Peyer's patch (tissue), 4 donors: ENCODE data around the gene IGSF9. TPM values are rescaled to one million over a fixed set of nuclear protein-coding genes. Genes with fewer than 3 reads are reported as not detected.
A peak's percentile ranks its signal among the peaks of the same experiment; 100 is the strongest.

Experiments
- DNase-seq, 3 donors: peaks; one replicate each; pipeline ENCODE4 v3.0.0-alpha.2; 2017 to 2019
- H3K27ac ChIP-seq, 4 donors: fragments of 200-600 bp; sonication (generic); one replicate each; pipeline ENCODE4 v1.5.1; 2016 to 2019
- H3K27me3 ChIP-seq, 2 donors: fragments of 200-600 bp; sonication (generic); one replicate each; pipeline ENCODE4 v1.5.1; 2019
- H3K36me3 ChIP-seq, 3 donors: fragments of 200-600 bp; sonication (generic); one replicate each; pipeline ENCODE4 v1.5.1; 2016 to 2019
- H3K4me1 ChIP-seq, 4 donors: fragments of 200-600 bp; sonication (generic); one replicate each; pipeline ENCODE4 v1.5.1; 2016 to 2019
- H3K4me3 ChIP-seq, 4 donors: fragments of 200-600 bp; sonication (generic); 1 replicate in 3 of 4; 2 replicates in 1 of 4; pipeline ENCODE4 v1.5.1; 2016 to 2019; ENCODE audit warnings: mild to moderate bottlenecking in 1 of 4
- H3K9me3 ChIP-seq, 4 donors: fragments of 200-600 bp; sonication (generic); one replicate each; pipeline ENCODE4 v1.5.1; 2016 to 2019; ENCODE audit warnings: mild to moderate bottlenecking in 1 of 4
- POLR2A ChIP-seq, 2 donors: fragments of 450-650 bp; IDR thresholded peaks; one replicate each; pipeline ENCODE4 v1.5.1; 2017; ENCODE audit warnings: antibody characterized with exemption in 2 of 2, mild to moderate bottlenecking in 2 of 2, moderate library complexity in 2 of 2
- total RNA-seq, 4 donors: library from RNA; depleted of rRNA; stranded (reverse); fragments of >200 nt; gene quantifications; one replicate each; pipeline ENCODE4 v1.1.0, GENCODE V29; 2016
- TF ChIP-seq, protein P1 (sequence below), 6 experiments: fragments of 450-650 bp in 4 of 6; fragments of 200-600 bp in 2 of 6; sonication (generic) in 1 of 6; IDR thresholded peaks; one replicate each; pipeline ENCODE4 v1.5.1; 2017 to 2019; ENCODE audit warnings: antibody characterized with exemption in 6 of 6, mild to moderate bottlenecking in 3 of 6, moderate library complexity in 1 of 6

The IGSF9 gene
- total RNA-seq, 4 donors from 2014 or later: 5.8 to 169 (median 40.6) TPM

DNA sequence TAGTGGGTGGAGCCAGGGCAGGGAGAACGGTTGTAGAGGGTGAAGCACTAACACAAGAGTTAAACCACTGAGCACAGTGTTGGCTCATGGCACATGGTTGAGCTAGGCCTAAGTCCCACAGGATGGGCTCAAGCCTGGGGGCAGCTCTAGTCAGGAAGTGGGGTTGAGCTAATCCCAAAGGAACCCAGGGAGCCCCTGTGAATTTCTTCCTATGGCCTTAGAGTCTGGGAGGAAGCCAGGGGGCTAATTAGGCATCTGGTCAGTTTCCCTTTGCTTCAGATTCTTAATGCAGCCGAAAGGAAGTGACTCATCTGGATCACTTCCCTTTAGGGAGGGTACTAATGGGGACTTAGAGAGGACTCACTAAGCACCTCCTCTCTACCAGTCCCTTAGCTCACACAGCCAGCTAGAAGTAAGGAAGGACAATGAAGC, 55.6 kb downstream of the IGSF9 start:
- Histone ChIP-seq H3K9me3 (no peaks in the 10 kb centered on the region), H3K27me3 (no peaks in the 10 kb centered on the region), H3K4me3 (no peak overlapping the region), H3K4me1 (peaks cover 0 to 10% (median 4%) of the 10 kb centered on the region in 4 donors), H3K27ac (peak overlapping the region; percentile 47 to 62 (median 51)), H3K36me3 (no peaks in the 10 kb centered on the region)
- no peak for TF ChIP-seq POLR2A (IDR thresholded peaks at IDR 0.05)
- TF ChIP-seq, protein P1, sequence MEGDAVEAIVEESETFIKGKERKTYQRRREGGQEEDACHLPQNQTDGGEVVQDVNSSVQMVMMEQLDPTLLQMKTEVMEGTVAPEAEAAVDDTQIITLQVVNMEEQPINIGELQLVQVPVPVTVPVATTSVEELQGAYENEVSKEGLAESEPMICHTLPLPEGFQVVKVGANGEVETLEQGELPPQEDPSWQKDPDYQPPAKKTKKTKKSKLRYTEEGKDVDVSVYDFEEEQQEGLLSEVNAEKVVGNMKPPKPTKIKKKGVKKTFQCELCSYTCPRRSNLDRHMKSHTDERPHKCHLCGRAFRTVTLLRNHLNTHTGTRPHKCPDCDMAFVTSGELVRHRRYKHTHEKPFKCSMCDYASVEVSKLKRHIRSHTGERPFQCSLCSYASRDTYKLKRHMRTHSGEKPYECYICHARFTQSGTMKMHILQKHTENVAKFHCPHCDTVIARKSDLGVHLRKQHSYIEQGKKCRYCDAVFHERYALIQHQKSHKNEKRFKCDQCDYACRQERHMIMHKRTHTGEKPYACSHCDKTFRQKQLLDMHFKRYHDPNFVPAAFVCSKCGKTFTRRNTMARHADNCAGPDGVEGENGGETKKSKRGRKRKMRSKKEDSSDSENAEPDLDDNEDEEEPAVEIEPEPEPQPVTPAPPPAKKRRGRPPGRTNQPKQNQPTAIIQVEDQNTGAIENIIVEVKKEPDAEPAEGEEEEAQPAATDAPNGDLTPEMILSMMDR (IDR thresholded peaks at IDR 0.05): no peak
- no peak for DNase-seq

DNA sequence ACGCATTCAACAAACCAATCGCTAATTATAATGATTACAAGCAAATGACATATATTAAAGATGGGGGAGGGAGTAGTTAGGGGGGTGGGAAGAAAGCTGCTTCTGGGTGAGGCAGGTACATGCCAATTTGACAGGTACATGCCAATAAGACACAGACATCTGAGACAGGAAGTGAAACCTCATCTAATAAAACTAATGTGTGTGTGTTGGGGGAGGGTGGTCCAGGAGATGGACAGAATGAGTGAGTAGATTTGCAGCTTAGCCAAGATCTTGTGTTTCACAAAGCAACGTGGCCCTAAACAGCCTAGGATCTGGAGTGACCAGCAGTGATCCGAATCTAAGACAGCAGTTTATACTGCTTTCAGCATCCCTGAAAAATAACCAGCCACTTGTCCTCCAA, 56.2 kb downstream of the IGSF9 start:
- H3K4me1 ChIP-seq: peaks cover 0 to 10% (median 4%) of the 10 kb centered on the region in 4 donors
- H3K4me3 ChIP-seq: no peak overlapping the region
- no peaks in the 10 kb centered on the region for H3K27me3 ChIP-seq
- no peaks in the 10 kb centered on the region for H3K9me3 ChIP-seq
- peak in 1 of 3 donors; percentile 33 for DNase-seq
- no peaks in the 10 kb centered on the region for H3K36me3 ChIP-seq
- peak overlapping the region in 3 of 4 donors; percentile 47 to 62 (median 55) for H3K27ac ChIP-seq
- TF ChIP-seq POLR2A (IDR thresholded peaks at IDR 0.05): no peak
- TF ChIP-seq, protein P1 (IDR thresholded peaks at IDR 0.05): no peak

DNA sequence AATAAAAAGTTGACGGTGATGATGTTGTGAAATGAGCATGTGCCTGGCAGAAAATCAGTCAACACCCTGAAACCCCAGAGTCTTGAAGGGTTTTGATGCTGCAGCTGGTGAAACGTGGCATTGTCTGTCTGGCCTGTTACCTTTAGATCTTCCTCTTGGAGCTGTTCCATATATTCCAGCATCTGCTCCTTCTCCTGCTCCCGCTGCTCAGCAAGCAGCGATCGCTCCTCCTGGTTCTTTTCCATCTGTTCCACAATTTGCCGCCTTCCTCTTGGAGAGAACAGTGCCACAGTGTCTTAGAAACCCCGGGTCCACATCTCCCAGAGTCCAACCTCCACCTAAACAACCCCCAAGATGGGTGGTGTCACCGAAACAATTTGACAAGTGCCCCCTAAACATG, 61.1 kb downstream of the IGSF9 start:
- H3K4me3 ChIP-seq: no peak overlapping the region
- H3K36me3 ChIP-seq: no peaks in the 10 kb centered on the region
- H3K9me3 ChIP-seq: no peaks in the 10 kb centered on the region
- no peak overlapping the region for H3K27ac ChIP-seq
- TF ChIP-seq, protein P1 (IDR thresholded peaks at IDR 0.05): no peak
- TF ChIP-seq POLR2A (IDR thresholded peaks at IDR 0.05): no peak
- peak in 1 of 3 donors; percentile 13 for DNase-seq
- peaks cover 0 to 13% (median 1%) of the 10 kb centered on the region in 4 donors for H3K4me1 ChIP-seq
- no peaks in the 10 kb centered on the region for H3K27me3 ChIP-seq

DNA sequence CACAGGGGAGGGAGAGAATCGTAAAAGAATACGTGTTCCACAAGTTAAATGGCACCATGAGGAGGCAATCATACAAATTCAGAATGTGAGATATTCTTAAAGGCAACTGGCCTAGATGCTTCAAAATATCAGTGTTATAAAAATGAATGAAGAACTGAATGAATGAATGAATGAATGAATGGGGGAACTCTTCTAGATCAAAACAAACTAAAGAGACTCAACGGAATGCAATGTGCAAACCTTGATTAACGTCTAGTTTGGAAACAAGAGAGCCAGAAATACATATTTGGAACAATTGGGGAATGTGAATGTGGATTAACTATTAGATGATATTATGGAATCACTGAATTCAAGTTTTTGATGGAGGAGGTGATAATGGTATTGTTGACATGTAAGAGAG, 62.3 kb downstream of the IGSF9 start:
- H3K4me3 ChIP-seq: no peak overlapping the region
- DNase-seq: no peak
- no peaks in the 10 kb centered on the region for H3K36me3 ChIP-seq
- H3K9me3 ChIP-seq: no peaks in the 10 kb centered on the region
- no peak overlapping the region for H3K27ac ChIP-seq
- H3K4me1 ChIP-seq: peaks cover 0 to 13% (median 0%) of the 10 kb centered on the region in 4 donors
- no peaks in the 10 kb centered on the region for H3K27me3 ChIP-seq
- TF ChIP-seq, protein P1 (IDR thresholded peaks at IDR 0.05): no peak
- no peak for TF ChIP-seq POLR2A (IDR thresholded peaks at IDR 0.05)

DNA sequence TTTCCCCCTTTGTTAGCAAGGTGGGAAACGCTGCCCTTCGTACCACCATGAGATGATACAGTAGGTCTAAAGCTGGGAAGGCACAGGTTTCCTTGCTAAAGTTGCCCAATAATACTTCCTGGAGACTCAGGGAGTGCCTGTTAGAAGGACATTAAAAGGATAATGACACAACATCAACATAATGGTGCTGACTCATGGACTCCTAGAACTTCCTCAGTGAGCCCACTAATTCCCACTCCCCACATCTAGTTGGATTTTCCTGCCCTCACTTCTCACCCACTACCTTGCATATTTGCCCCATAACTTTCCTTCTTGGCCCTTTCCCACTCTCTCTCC, 62.9 kb downstream of the IGSF9 start:
- H3K27me3 ChIP-seq: no peaks in the 10 kb centered on the region
- H3K4me3 ChIP-seq: no peak overlapping the region
- no peaks in the 10 kb centered on the region for H3K9me3 ChIP-seq
- DNase-seq: no peak
- TF ChIP-seq, protein P1 (IDR thresholded peaks at IDR 0.05): no peak
- no peak for TF ChIP-seq POLR2A (IDR thresholded peaks at IDR 0.05)
- peaks cover 0 to 13% (median 0%) of the 10 kb centered on the region in 4 donors for H3K4me1 ChIP-seq
- H3K36me3 ChIP-seq: no peaks in the 10 kb centered on the region
- peak overlapping the region in 2 of 4 donors; percentile 10 to 18 for H3K27ac ChIP-seq
